Motor neuron (in vitro differentiated cells): ENCODE measurements around the gene CYBRD1. TPM values are rescaled to one million over a fixed set of nuclear protein-coding genes. Genes with fewer than 3 reads are reported as not detected.

Experiments used
- ATAC-seq, 8 experiments: fragments of 200-7000 bp; cut with Tn5 transposase; replicated peaks in 6 of 8; 2 replicates each; pipeline ENCODE4 v1.8.0; 2021; ENCODE audit warnings: mild to moderate bottlenecking in 8 of 8, moderate library complexity in 8 of 8
- H3K27ac ChIP-seq, 2 donors: fragments of 250-450 bp; sonication (Bioruptor Pico); 2 replicates each; pipeline ENCODE4 v1.9.0; 2021; ENCODE audit warnings: antibody characterized with exemption in 2 of 2, mild to moderate bottlenecking in 2 of 2, moderate library complexity in 1 of 2
- H3K4me1 ChIP-seq, 2 donors: fragments of 250-450 bp; sonication (Bioruptor Pico); replicated peaks in 1 of 2; 2 replicates each; pipeline ENCODE4 v1.6.1; 2021; ENCODE audit warnings: antibody characterized with exemption in 2 of 2, mild to moderate bottlenecking in 2 of 2, moderate library complexity in 1 of 2
- H3K4me3 ChIP-seq, 5 donors: fragments of 250-450 bp; sonication (Bioruptor Pico); 2 replicates each; pipeline ENCODE4 v1.9.0; 2021; ENCODE audit warnings: antibody characterized with exemption in 5 of 5, mild to moderate bottlenecking in 5 of 5, moderate library complexity in 4 of 5
- WGBS, 10 experiments: fragments of 450-650 bp; shearing (Covaris generic); methylation state at CpG; one replicate each; pipeline ENCODE4 v1.0.0; 2022; 5-methylcytosine and 5-hydroxymethylcytosine counted together
- in situ Hi-C, 9 experiments: fragments of 400-800 bp; cut with MboI; loops; one replicate each; pipeline ENCODE4 v1.15.0; 2021; ENCODE audit warnings: low sequenced_read_pairs in 9 of 9, low pct_unique_long_range_greater_than_20kb in 2 of 9; ENCODE audit not compliant: unreplicated experiment in 9 of 9
- total RNA-seq, 8 experiments: library from RNA; unstranded; fragments of 300-600 nt; gene quantifications; 2 replicates each; pipeline versions ENCODE4 v1.2.3 to v1.2.4, GENCODE V29; 2022

Gene CYBRD1
- total RNA-seq, 8 experiments from 2014 or later: 0.96 to 121 (median 12.5) TPM

GRCh38 chr2:171571721-171572120 is 49.4 kb downstream of the CYBRD1 start:
- in situ Hi-C loops: loop anchor here in 1 of 9 experiments (25.0 kb wide), 1 partner anchor 541 kb away; the partner anchor contains the start of gene DLX2
- H3K27ac ChIP-seq: no peak overlapping the region
- no peak for ATAC-seq
- H3K4me3 ChIP-seq: no peak overlapping the region
- 0 to 88% (median 73%) methylated on average over 1 to 7 of the region's 7 CpGs; no CpG with 5 or more reads in 1 of the 10 experiments for WGBS, 10 experiments
- H3K4me1 ChIP-seq: no peaks in the 10 kb centered on the region

- no peak overlapping the region for H3K27ac ChIP-seq
- WGBS, 10 experiments: 2 to 50% (median 25%) methylated on average over 1 to 14 of the region's 21 CpGs
- H3K4me1 ChIP-seq: no peaks in the 10 kb centered on the region
- peak; percentile 71 to 95 (median 87) for ATAC-seq
- in situ Hi-C loops: loop anchor here in 1 of 9 experiments (25.0 kb wide), 1 partner anchor 538 kb away; the partner anchor contains the start of gene DLX2
- no peak overlapping the region for H3K4me3 ChIP-seq
Observed at GRCh38 chr2:171574149-171574795, 52.0 kb downstream of the CYBRD1 start.

GRCh38 chr2:171575606-171576005 is 53.3 kb downstream of the CYBRD1 start:
- in situ Hi-C loops: loop anchor here in 4 of 9 experiments (25.0 kb wide), 3 partner anchors 112 to 537 kb away; partner anchors contain the start of genes DLX2 (in 3 of the 4) and DYNC1I2 (in 1 of the 4)
- no peak for ATAC-seq
- Histone ChIP-seq H3K27ac (no peak overlapping the region), H3K4me3 (no peak overlapping the region), H3K4me1 (no peaks in the 10 kb centered on the region)
- 86 to 100% (median 95%) methylated on average over 1 to 3 of the region's 5 CpGs; no CpG with 5 or more reads in 6 of the 10 experiments for WGBS, 10 experiments

GRCh38 chr2:171578127-171578803 is 56.0 kb downstream of the CYBRD1 start:
- ATAC-seq: peak in 3 of 8 experiments; percentile 82 to 90 (median 85)
- Histone ChIP-seq H3K4me1 (no peaks in the 10 kb centered on the region), H3K4me3 (no peak overlapping the region), H3K27ac (no peak overlapping the region)
- WGBS, 10 experiments: 70 to 100% (median 86%) methylated on average over 1 to 3 of the region's 4 CpGs; no CpG with 5 or more reads in 3 of the 10 experiments
- in situ Hi-C loops: loop anchor here in 4 of 9 experiments (25.0 kb wide), 3 partner anchors 109 to 534 kb away; partner anchors contain the start of genes DLX2 (in 3 of the 4) and DYNC1I2 (in 1 of the 4)

- Histone ChIP-seq H3K4me3 (no peak overlapping the region), H3K27ac (no peak overlapping the region), H3K4me1 (no peaks in the 10 kb centered on the region)
- no peak for ATAC-seq
- WGBS, 10 experiments: 38 to 100% (median 83%) methylated on average over 1 of the region's 1 CpG; no CpG with 5 or more reads in 5 of the 10 experiments
- in situ Hi-C loops: loop anchor here in 4 of 9 experiments (25.0 kb wide), 3 partner anchors 108 to 533 kb away; partner anchors contain the start of genes DLX2 (in 3 of the 4) and DYNC1I2 (in 1 of the 4)
Observed at GRCh38 chr2:171579481-171579880, 57.2 kb downstream of the CYBRD1 start.

- Histone ChIP-seq H3K27ac (no peak overlapping the region), H3K4me1 (no peaks in the 10 kb centered on the region), H3K4me3 (no peak overlapping the region)
- in situ Hi-C loops: loop anchor here in 4 of 9 experiments (25.0 kb wide), 3 partner anchors 104 to 529 kb away; partner anchors contain the start of genes DLX2 (in 3 of the 4) and DYNC1I2 (in 1 of the 4)
- ATAC-seq: no peak
- 17 to 100% (median 76%) methylated on average over 1 of the region's 1 CpG; no CpG with 5 or more reads in 2 of the 10 experiments for WGBS, 10 experiments
Observed at GRCh38 chr2:171583566-171583965, 61.3 kb downstream of the CYBRD1 start.

GRCh38 chr2:171584001-171584400 is 61.7 kb downstream of the CYBRD1 start:
- H3K4me3 ChIP-seq: no peak overlapping the region
- no peaks in the 10 kb centered on the region for H3K4me1 ChIP-seq
- no peak overlapping the region for H3K27ac ChIP-seq
- peak in 3 of 8 experiments; percentile 46 to 61 (median 59) for ATAC-seq
- in situ Hi-C loops: loop anchor here in 4 of 9 experiments (25.0 kb wide), 3 partner anchors 103 to 528 kb away; partner anchors contain the start of genes DLX2 (in 3 of the 4) and DYNC1I2 (in 1 of the 4)
- 0 to 100% (median 83%) methylated on average over 1 of the region's 1 CpG for WGBS, 10 experiments

- Histone ChIP-seq H3K4me1 (no peaks in the 10 kb centered on the region), H3K4me3 (no peak overlapping the region), H3K27ac (no peak overlapping the region)
- 33 to 100% (median 71%) methylated on average over 1 to 3 of the region's 4 CpGs; no CpG with 5 or more reads in 1 of the 10 experiments for WGBS, 10 experiments
- in situ Hi-C loops: loop anchor here in 4 of 9 experiments (25.0 kb wide), 3 partner anchors 100 to 525 kb away; partner anchors contain the start of genes DLX2 (in 3 of the 4) and DYNC1I2 (in 1 of the 4)
- peak in 3 of 8 experiments; percentile 38 to 88 (median 55) for ATAC-seq
Observed at GRCh38 chr2:171587132-171587531, 64.9 kb downstream of the CYBRD1 start.

GRCh38 chr2:171587567-171587966 is 65.3 kb downstream of the CYBRD1 start:
- in situ Hi-C loops: loop anchor here in 4 of 9 experiments (25.0 kb wide), 3 partner anchors 100 to 525 kb away; partner anchors contain the start of genes DLX2 (in 3 of the 4) and DYNC1I2 (in 1 of the 4)
- no peak overlapping the region for H3K4me3 ChIP-seq
- ATAC-seq: no peak
- no peaks in the 10 kb centered on the region for H3K4me1 ChIP-seq
- 50 to 100% (median 75%) methylated on average over 2 to 4 of the region's 4 CpGs; no CpG with 5 or more reads in 5 of the 10 experiments for WGBS, 10 experiments
- H3K27ac ChIP-seq: no peak overlapping the region

GRCh38 chr2:171590116-171590515 is 67.8 kb downstream of the CYBRD1 start:
- Histone ChIP-seq H3K4me1 (no peaks in the 10 kb centered on the region), H3K4me3 (no peak overlapping the region), H3K27ac (no peak overlapping the region)
- in situ Hi-C loops: loop anchor here in 4 of 9 experiments (25.0 kb wide), 3 partner anchors 97 to 522 kb away; partner anchors contain the start of genes DLX2 (in 3 of the 4) and DYNC1I2 (in 1 of the 4)
- no peak for ATAC-seq
- WGBS, 10 experiments: 90 to 100% (median 100%) methylated on average over 1 of the region's 1 CpG; no CpG with 5 or more reads in 5 of the 10 experiments

GRCh38 chr2:171592036-171592555 is 69.8 kb downstream of the CYBRD1 start:
- in situ Hi-C loops: loop anchor here in 4 of 9 experiments (25.0 kb wide), 3 partner anchors 95 to 520 kb away; partner anchors contain the start of genes DLX2 (in 3 of the 4) and DYNC1I2 (in 1 of the 4)
- Histone ChIP-seq H3K4me1 (no peaks in the 10 kb centered on the region), H3K4me3 (no peak overlapping the region), H3K27ac (no peak overlapping the region)
- ATAC-seq: no peak
- 15 to 69% (median 40%) methylated on average over 2 to 7 of the region's 7 CpGs for WGBS, 10 experiments

- Histone ChIP-seq H3K4me3 (no peak overlapping the region), H3K27ac (no peak overlapping the region), H3K4me1 (peaks cover 0 to 2% of the 10 kb centered on the region in 2 donors)
- ATAC-seq: peak in 2 of 8 experiments; percentile 45 to 53
- in situ Hi-C loops: loop anchor here in 4 of 9 experiments (25.0 kb wide), 3 partner anchors 92 to 517 kb away; partner anchors contain the start of genes DLX2 (in 3 of the 4) and DYNC1I2 (in 1 of the 4)
Observed at GRCh38 chr2:171595456-171595855, 73.2 kb downstream of the CYBRD1 start.
